HG03159 (cell line): ENCODE data around the gene CADM2.
"Not testable (repeated sequence)": the region's sequence is repeated elsewhere in the genome, so short reads cannot be mapped to it uniquely, and the experiment has no call there.

ENCODE experiments used
- ATAC-seq: cut with Tn5 transposase; IDR thresholded peaks from one replicate; pipeline ENCODE4 v1.9.1; 2021; ENCODE audit warnings: mild to moderate bottlenecking, moderate library complexity; ENCODE audit not compliant: unreplicated experiment

The CADM2 gene

DNA sequence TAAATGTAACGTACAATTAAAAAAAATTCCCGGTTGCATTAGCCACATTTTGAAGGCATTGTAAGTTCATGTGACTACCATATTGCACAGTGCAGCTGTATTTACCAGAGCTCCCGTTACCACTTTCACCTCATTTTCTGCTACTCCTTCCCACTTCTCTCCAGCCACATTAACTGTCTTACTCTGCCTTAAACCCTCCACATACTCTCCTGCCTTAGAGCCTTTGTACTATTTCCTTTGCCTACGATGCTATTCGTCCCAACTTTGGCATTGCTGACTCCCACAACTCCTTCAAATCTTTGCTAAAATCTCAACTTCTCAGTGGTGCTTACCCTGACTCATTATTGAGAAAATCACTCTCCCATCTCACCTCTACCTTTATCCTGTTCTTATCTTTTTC lies 115.2 kb downstream of the CADM2 start:
- ATAC-seq: no peak

DNA sequence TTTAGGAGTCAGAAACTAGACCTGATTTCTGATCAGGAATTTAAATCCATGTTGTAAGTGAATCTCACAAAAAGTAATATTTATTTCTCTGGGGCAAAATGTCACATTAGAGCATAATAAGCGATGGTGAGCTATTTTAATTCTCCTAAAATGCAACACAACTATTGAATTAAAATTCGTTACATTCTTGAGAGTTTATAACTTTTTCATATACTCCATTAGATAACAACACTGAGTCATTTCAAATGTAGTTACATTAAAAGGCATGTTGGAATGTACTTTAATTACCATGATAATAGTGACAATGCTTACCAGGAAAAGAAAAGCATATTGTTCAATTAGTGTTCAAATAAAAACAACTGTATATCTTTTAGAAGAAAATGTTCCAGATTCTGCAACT lies 116.9 kb downstream of the CADM2 start:
- ATAC-seq: no peak

DNA sequence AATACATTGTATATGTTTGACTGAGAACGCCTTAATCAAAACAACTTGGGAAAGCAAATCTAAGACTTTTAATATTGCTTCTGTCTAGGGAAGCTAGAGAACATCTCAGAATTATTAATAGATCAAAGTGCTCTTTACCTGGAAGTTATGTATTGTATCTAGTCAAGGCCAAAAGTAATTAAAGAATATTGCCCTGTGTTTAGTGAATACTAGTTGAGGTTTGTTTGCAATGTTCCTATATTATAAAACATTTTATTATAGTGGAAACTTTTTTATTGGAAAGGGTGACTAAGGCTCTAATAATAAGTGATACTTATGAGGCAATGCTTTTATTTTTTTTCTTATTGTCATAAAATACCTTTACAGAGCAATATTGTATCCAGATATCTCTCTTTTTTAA lies 118.2 kb downstream of the CADM2 start:
- no peak for ATAC-seq

DNA sequence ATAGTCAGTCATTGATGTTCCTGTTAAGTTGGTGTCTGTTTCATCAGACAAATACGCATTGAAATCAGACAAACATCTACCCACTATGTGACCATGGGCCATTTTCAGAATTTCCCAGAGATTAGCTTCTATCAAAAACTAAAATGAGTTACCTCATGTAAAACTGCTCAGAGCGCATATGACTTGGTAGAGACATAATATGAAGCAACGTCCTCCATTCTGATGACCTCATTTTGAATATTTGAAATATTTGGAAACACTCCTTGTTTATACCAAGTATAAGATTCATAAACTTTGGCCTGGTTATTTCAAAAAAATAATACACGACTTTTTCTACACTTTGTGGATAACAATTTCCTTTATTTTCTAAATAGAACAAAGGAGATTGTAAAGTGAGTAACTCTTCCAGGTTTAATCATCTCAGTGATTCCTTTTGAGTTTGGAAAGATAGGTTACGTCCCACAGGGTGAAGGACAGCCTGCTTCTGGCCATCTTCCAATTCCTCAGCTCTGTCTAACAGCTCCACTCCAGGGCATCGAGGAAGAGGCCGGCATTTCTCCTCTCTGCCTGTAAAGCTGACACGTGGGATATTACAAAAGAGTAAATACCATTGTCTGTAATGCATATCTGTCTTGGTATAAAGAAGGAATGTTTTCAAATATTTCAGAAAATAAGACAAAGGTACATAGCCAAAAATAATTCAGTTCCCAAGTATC lies 122.6 kb downstream of the CADM2 start:
- no peak for ATAC-seq

DNA sequence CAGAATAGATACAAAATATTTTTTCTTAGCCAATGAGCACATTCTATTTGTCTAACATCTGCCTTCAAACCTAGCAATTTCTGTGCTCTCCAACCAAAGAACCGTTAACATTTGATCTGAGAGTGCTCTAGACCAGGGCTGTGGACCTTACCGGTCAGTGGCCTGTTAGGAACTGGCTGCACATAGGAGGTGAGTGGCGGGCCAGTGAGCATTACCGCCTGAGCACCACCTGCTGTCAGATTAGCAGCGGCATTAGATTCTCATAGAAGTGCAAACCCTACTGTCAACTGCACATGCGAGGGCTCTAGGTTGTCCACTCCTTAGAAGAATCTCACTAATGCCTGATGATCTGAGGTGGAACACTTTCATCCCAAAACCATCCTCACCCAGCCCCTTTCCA lies 131.7 kb downstream of the CADM2 start:
- no peak for ATAC-seq

DNA sequence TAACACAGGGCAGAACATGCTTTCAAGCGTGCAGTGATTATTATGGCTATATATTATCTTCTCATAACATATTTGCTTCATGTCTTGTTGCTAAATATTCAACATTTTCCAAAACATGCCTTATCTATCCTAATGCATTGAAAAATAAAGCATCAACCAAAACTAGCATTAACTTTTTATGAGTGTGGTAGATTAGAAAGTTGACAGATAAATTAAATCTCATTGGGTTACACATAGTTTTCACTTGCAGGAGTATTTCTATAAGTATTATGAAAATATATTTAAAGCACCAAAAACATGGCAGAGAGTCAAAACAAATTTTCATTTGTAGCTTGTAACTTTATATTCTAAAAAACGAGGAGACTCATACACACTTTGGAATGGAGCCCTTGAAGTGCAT lies 141.5 kb downstream of the CADM2 start:
- ATAC-seq: no peak

DNA sequence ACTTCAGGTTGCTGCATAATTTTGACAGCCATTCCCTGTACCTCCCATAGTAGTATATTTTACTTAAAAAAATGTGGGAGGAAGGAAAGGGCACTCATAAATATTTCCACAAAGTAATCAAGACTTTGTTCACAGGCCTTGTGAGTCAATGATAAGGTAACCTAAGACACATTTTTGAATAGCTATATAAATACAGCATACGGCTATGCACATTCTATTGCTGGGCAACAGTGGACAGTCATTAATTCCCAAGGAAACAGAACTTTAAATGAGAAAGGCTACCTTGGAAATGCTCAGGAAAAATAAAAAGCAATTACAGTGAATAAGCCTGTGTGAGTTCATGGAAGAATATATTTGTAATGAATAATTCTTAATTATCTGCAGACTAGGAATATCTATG lies 144.0 kb downstream of the CADM2 start:
- no peak for ATAC-seq

DNA sequence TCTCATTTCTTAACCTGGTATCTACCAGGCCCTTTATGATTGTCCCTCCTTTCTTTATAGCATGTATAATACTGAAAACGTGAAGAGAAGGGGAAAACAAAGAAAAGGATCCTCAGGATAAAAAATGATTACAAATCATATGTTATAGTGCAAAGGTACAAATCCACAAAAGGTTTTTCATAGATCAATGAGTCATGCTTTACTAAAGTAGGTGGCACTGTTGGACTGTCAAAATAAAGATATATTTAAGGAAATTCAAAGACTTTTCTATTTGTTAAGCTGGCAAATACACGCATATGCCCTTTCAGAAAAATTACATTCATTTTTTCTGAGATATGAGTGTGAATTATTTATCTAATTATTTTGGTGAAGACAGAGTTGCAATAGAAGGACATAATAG lies 151.6 kb downstream of the CADM2 start:
- no peak for ATAC-seq

DNA sequence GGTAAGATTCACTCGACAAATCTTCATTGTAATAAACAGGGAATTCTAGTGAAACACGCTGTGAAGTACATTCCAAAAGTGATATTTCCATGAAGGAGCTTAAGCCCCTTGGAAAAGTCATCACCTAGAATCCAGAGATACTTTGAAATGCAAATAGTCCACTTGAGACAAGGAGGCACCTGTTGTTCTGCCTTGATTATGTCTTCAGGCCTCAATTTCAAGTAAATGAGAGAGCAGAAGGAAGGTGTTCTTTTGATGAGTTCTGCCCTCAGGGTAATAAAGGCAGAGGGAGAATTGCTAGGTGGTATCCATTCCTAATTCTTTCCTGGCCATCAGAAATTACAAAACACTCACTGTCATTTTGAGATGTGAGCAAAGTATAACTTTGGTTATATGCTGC lies 162.1 kb downstream of the CADM2 start:
- no peak for ATAC-seq

DNA sequence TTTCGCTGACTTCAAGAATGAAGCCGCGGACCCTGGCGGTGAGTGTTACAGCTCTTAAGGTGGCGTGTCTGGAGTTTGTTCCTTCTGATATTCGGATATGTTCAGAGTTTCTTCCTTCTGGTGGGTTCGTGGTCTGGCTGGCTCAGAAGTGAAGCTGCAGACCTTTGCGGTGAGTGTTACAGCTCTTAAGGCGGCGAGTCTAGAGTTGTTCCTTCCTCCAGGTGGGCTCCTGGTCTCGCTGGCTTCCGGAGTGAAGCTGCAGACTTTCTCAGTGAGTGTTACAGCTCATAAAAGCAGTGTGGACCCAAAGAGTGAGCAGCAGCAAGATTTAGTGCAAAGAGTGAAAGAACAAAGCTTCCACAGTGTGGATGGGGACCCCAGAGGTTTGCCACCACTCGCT lies 174.1 kb downstream of the CADM2 start:
- ATAC-seq: not testable (repeated sequence)

DNA sequence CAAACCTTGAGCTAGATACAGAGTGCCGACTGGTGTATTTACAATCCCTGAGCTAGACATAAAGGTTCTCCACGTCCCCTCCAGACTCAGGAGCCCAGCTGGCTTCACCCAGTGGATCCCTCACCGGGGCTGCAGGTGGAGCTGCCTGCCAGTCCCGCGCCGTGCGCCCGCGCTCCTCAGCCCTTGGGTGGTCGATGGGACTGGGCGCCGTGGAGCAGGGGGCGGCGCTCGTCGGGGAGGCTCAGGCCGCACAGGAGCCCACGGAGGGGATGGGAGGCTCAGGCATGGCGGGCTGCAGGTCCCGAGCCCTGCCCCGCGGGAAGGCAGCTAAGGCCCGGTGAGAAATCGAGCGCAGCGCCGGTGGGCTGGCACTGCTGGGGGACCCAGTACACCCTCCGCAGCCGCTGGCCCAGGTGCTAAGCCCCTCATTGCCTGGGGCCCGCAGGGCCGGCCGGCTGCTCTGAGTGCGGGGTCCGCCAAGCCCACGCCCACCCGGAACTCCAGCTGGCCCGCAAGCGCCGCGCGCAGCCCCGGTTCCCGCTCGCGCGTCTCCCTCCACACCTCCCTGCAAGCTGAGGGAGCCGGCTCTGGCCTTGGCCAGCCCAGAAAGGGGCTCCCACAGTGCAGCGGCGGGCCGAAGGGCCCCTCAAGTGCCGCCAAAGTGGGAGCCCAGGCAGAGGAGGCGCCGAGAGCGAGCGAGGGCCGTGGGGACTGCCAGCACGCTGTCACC lies 175.1 kb downstream of the CADM2 start:
- not testable (repeated sequence) for ATAC-seq

DNA sequence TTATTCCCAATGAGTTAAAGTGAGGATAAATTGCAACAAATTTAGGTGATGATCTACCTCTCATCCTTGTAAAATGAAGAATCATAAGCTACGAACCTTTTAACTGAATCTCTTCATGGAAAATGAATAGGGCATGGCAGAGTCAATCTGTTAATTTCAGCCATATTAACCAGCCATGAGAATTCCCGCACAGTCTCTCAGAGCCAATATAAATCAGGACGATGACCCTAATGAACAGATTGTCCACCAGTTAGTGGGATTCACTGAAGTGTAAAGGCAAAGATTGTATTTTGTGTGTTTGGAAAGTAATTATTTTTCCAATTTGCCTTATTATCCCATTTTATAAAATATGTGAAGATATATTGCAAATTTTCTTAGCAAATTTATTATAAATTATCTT lies 183.8 kb downstream of the CADM2 start:
- ATAC-seq: no peak

DNA sequence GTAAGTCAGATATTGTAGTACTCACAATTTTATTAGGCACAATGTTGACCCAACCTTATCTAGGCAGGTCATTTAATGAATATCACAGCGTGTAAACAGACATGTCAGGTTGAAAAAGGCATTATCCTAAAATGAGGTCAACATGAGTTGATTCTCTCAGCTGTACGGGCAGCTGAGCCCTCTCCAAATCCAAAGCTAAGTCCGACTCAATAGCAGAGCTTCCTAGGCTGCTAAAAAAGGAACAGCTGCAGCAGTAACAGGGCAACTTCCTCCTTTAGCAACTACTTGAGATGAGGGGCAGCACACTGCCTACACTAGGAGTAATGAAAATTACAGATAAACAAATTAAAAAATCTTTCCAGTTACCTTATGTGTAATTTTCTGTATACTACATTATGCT lies 189.2 kb downstream of the CADM2 start:
- no peak for ATAC-seq

DNA sequence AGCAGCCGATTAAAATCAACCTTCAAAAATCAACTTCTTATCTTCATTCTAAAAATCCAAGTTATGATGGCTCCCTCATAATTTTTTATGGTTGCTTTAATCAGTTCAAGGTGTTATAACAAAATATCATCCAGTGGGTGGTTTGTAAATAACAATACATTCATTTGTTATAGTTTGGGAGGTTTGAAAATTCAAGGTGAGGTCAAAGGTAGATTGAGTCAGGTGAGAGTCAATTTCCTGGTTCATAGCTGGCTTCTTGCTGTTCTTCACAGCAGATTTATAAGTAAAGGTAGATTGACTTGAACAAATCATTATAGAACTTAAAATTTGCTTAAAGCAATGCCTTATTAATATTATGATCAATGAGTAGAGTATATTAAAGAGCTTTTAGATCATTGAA lies 192.8 kb downstream of the CADM2 start:
- ATAC-seq: no peak

DNA sequence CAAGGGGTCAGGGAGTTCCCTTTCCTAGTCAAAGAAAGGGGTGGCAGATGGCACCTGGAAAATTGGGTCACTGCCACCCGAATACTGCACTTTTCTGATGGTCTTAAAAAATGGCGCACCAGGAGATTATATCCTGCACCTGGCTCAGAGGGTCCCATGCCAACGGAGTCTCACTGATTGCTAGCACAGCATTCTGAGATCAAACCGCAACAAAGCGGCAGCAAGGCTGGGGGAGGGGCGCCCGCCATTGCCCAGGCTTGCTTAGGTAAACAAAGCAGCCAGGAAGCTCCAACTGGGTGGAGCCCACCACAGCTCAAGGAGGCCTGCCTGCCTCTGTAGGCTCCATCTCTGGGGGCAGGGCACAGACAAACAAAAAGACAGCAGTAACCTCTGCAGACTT lies 194.5 kb downstream of the CADM2 start:
- not testable (repeated sequence) for ATAC-seq

DNA sequence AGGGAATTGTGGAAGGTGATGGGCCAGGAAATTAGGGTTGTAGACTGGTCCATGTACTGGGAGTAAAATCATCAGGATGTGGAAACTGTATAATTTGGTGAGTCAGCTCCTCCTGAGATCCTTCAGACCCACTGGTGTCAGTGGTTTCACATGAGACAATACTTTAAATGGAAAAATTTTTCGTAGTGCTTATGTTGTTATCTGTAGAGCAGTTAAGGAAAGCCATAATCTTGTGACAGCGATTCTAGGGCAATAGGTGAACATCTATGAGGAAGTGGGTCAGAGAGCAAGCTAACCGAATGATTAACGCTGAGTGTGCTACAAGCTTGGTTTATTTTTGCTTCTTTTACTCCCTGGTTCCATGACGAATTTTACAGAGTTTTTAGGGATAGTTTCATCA lies 200.6 kb downstream of the CADM2 start:
- no peak for ATAC-seq

DNA sequence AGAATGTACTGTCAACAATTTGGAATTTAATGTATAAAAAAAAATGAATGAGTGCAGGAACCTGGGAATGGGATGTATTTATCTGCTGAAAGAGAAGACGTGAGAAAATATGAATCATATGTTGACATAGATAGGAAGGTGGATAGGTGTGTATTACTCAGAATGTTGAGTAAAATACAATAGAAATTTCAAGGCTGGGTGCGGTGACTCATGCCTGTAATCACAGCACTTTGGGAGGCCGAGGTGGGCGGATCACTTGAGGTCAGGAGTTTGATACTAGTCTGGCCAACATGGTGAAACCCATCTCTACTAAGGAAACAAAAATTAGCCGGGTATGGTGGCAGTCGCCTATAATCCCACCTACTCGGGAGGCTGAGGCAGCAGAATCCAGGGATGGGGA lies 202.8 kb downstream of the CADM2 start:
- ATAC-seq: no peak

DNA sequence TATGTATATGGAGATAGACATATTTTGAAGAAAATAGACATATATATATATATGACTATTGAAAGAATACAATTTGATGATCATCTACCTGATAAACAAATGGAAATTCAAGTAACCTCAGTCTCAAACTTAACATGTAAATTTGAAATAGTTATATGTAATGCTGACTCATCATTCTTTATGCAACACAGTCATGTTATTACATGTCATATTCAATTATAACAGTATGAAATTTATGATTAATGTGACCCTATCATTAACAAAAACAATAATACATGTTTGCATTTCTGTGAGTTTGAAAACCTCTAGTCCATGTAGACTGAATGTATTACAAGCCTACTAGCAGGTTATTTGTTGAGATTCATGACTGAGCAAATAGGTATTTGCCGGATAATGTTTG lies 204.1 kb downstream of the CADM2 start:
- ATAC-seq: no peak

DNA sequence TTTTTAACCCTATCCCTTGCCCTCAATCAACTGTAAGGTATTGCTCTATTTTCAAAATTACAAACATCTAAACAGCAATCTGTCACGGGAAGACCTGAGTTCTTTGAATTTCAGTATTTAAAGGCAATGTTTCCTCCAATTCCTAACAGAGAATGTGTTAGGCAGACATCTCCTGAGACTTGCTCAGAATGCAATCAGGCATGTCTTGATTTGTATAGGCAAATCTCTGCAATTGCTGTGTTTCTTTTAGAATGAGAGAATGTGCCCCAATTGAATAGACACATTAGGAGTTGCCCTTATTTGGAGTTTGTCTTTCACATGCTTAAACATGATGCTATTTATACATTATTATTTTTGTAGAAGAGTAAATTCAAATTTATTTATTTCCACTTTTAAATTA lies 205.6 kb downstream of the CADM2 start:
- no peak for ATAC-seq

DNA sequence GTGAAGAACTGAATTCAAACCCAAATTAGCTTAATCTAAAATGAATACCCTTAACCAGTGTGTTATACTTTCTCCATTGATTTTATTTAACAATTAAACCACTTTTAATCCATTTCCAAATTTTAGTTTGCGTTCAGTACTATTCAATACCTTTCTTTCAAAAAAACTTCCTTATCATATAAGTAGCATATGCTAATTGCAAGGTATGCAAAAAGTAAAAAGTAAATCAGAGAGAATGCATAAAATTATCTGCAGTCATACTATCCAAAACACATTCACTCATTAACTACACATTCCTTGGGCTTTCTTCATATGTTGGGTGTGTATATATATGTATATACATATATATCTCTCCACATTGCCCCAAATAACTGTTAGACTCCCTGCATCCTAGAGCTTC lies 208.8 kb downstream of the CADM2 start:
- ATAC-seq: no peak

DNA sequence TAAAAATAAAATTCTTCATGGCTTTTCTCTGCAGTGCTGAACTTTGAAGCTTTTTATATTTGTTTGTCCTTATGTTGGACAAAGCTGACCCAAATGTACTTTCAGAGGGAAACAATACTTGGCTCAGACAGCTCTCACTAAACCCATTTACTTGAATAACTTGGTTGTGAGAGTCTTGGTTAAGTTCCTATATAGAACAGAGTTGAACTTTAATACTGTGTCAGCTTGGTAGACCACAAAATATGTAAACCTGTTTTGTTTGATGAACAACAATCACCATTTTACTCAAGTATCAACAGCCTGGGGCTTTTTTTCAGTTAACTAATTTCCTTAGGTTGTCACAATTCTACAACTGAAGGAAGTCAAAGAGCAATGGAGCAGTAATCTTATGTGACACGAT lies 211.9 kb downstream of the CADM2 start:
- ATAC-seq: no peak

DNA sequence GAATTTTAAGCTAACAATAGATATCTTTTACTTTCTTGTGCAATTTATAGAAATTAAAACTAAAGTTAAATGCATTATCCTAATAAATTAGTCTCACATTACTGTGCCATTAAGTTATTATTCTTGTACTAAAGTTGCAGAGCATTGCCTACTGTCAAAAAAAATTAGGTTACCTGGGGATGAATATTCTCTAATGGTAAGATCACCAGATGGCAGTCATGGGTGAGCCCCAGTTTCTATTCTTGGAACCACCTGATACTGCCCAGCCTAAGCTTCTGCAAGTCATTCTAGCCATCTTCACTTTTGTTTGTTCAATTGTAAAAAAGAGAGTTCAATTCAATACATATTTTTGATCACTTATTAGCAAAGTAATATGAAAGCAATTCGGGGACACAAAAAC lies 213.2 kb downstream of the CADM2 start:
- no peak for ATAC-seq

DNA sequence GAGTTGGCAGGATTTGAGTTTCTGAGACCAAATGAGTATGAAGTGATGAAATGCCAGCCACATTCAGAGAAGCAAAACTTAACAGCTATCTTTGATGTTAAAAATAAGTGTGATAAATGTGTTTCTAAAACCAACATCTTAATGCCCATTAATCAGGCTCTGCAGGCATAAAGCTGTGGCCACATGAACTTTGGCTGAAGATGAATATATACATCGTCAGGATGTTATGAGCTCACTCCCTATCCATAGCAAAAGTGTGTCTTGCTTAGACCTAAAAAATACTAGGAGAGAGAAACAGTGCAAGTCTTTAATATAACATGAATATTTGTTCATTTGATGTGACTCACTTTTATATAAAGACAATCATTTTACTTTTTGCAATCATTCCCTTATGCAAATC lies 218.0 kb downstream of the CADM2 start:
- no peak for ATAC-seq
